Measurements from ENCODE around the gene MVB12B. TPM values are rescaled to one million over a fixed set of nuclear protein-coding genes. Genes with fewer than 3 reads are reported as not detected.

The MVB12B gene
- total and polyA plus RNA-seq, 2 of the 4 experiments (the other 2 are of a cell fraction): 2.0 to 4.0 TPM

- Histone ChIP-seq H3K4ac (ENCODE audit: low read depth, low read length) (no peak overlapping the region), H2AFZ (replicated peaks; ENCODE audit: low read length, poor library complexity) (no peak overlapping the region), H2BK20ac (ENCODE audit: low read depth, low read length) (no peak overlapping the region), H3K18ac (ENCODE audit: low read depth, low read length) (no peak overlapping the region), H2AK9ac (replicated peaks; ENCODE audit: low read depth, low read length, poor library complexity) (no peak overlapping the region), H4K20me1 (ENCODE audit: insufficient read depth, low read length) (no peaks in the 10 kb centered on the region), H3K14ac (replicated peaks; ENCODE audit: low read depth, low read length) (no peak overlapping the region), H3K4me2 (ENCODE audit: low read depth, low read length) (no peak overlapping the region), H4K5ac (ENCODE audit: low read depth, low read length) (no peak overlapping the region), H2BK120ac (ENCODE audit: low read depth, low read length) (no peak overlapping the region), H2BK15ac (ENCODE audit: low read depth, low read length) (no peak overlapping the region), H3K27ac (ENCODE audit: insufficient read depth, low read length) (no peak overlapping the region), H4K91ac (ENCODE audit: insufficient read depth, low read depth, low read length) (no peak overlapping the region), H4K8ac (ENCODE audit: low read depth in 2 of 2, low read length in 2 of 2) (no peak overlapping the region), H3K4me3 (ENCODE audit: insufficient read depth, low read depth, low read length) (no peak overlapping the region), H3K9ac (ENCODE audit: low read depth, low read length) (no peak overlapping the region), H3K27me3 (ENCODE audit: control insufficient read depth, insufficient read depth, low read length) (no peaks in the 10 kb centered on the region), H3K56ac (ENCODE audit: extremely low read depth, insufficient read depth, low read length) (no peak overlapping the region), H2BK5ac (ENCODE audit: low read depth, low read length, poor library complexity, severe bottlenecking) (no peak overlapping the region), H3K9me3 (ENCODE audit: control insufficient read depth, insufficient read depth, low read length) (no peaks in the 10 kb centered on the region), H3K23ac (ENCODE audit: low read depth, low read length) (no peak overlapping the region), H3K4me1 (ENCODE audit: control insufficient read depth, insufficient read depth, low read length) (peaks cover 8% of the 10 kb centered on the region), H2AK5ac (ENCODE audit: low read depth, low read length) (no peak overlapping the region), H3K36me3 (ENCODE audit: control insufficient read depth, insufficient read depth, low read length) (peaks cover 2% of the 10 kb centered on the region; the same call in 1 of the 2 replicates), H3K9me1 (ENCODE audit: insufficient read depth, low read length) (no peaks in the 10 kb centered on the region), H3K79me1 (ENCODE audit: low read depth in 1 of 2, low read length in 2 of 2) (no peaks in the 10 kb centered on the region)
- CTCF ChIA-PET: interaction anchor here (1.0 kb wide), 1 partner anchor 10 kb away, joined by 4 read pairs; no protein-coding TSS in a partner anchor
- DNase-seq (no peak), ATAC-seq (ENCODE audit: low read depth) (no peak)
- in situ Hi-C loops (cut with MboI; ENCODE audit: low sequenced_read_pairs) (no loop called here), intact Hi-C loops (cut with micrococcal nuclease) (no loop called here), dilution Hi-C loops (cut with HindIII; ENCODE audit: low sequenced_read_pairs, unreplicated experiment) (no loop called here)
- TF ChIP-seq CTCF (conservative IDR thresholded peaks at IDR 0.05; ENCODE audit: low read depth, low read length) (no peak), SMC3 (IDR thresholded peaks at IDR 0.05; ENCODE audit: low read depth, low read length) (no peak), RAD21 (IDR thresholded peaks at IDR 0.05; ENCODE audit: low read length) (no peak), MAFK (IDR thresholded peaks at IDR 0.05; ENCODE audit: low read depth, low read length) (no peak), MXI1 (IDR thresholded peaks at IDR 0.05; ENCODE audit: borderline replicate concordance, low read depth, low read length) (no peak)
- no CpG with 5 or more reads among the region's 2 CpGs for WGBS, 2 experiments (ENCODE audit: extremely low coverage in 2 of 2, insufficient read length in 1 of 2)
- no TSS peak for BruUV-seq (replicated peaks)
- POLR2A ChIA-PET (ENCODE audit: unreplicated experiment): no interaction called here
Observed at GRCh38 chr9:126437701-126438100, 111.1 kb downstream of the MVB12B start.
